OCI-LY3 (cell line): ENCODE data around the gene SNX13.

Experiments used
- H2AFZ ChIP-seq: fragments of 200-600, 300-600 bp; shearing (Covaris generic); 2 replicates; pipeline ENCODE4 v1.6.0; 2014; ENCODE audit warnings: antibody characterized with exemption, low read depth, low read length
- H3K27ac ChIP-seq: fragments of 200-600, 300-600 bp; sonication (generic); 2 replicates; pipeline ENCODE4 v1.5.1; 2014; ENCODE audit warnings: mild to moderate bottlenecking, low read length, moderate library complexity, mixed read lengths
- H3K27me3 ChIP-seq: fragments of 200-600, 300-600 bp; sonication (generic); 2 replicates; pipeline ENCODE4 v1.6.1; 2014; ENCODE audit warnings: low read depth, low read length, mixed read lengths
- H3K36me3 ChIP-seq: fragments of 200-600, 300-600 bp; sonication (generic); replicated peaks from 2 replicates; pipeline ENCODE3; 2014; ENCODE audit warnings: low read depth, low read length, mixed read lengths
- H3K4me1 ChIP-seq: fragments of 300-600, 200-600 bp; sonication (generic); 2 replicates; pipeline ENCODE4 v1.6.1; 2014; ENCODE audit warnings: low read length, mixed read lengths
- H3K4me2 ChIP-seq: fragments of 200-600, 300-600 bp; sonication (generic); 2 replicates; pipeline ENCODE4 v1.6.1; 2014; ENCODE audit warnings: low read length, mixed read lengths
- H3K4me3 ChIP-seq: fragments of 300-600, 200-600 bp; sonication (generic); 2 replicates; pipeline ENCODE4 v1.5.1; 2014; ENCODE audit warnings: antibody characterized with exemption, mild to moderate bottlenecking, low read length, moderate library complexity
- H3K79me2 ChIP-seq: fragments of 300-600, 200-600 bp; shearing (Covaris generic); 2 replicates; pipeline ENCODE4 v1.6.1; 2014; ENCODE audit warnings: mild to moderate bottlenecking, low read length, mixed read lengths
- H3K9ac ChIP-seq: fragments of 300-600, 200-600 bp; shearing (Covaris generic); 2 replicates; pipeline ENCODE4 v1.6.0; 2014; ENCODE audit warnings: mild to moderate bottlenecking, low read length, moderate library complexity
- H3K9me3 ChIP-seq: fragments of 200-600, 300-600 bp; shearing (Covaris generic); 2 replicates; pipeline ENCODE4 v1.6.1; 2014; ENCODE audit warnings: low read length, mixed read lengths; ENCODE audit not compliant: insufficient read depth
- H4K20me1 ChIP-seq: fragments of 200-600, 300-600 bp; sonication (generic); 2 replicates; pipeline ENCODE4 v1.6.1; 2016; ENCODE audit warnings: low read length, mixed read lengths; ENCODE audit not compliant: insufficient read depth
- CTCF ChIP-seq: fragments of 200-600, 300-600 bp; sonication (generic); IDR thresholded peaks from 2 replicates; pipeline ENCODE4 v1.5.1; 2014; ENCODE audit warnings: antibody characterized with exemption, low read length, low read depth
- EZH2phosphoT487 ChIP-seq: fragments of 200-600 bp; shearing (Covaris generic); IDR thresholded peaks from 2 replicates; pipeline ENCODE4 v1.6.1; 2018; ENCODE audit warnings: antibody characterized with exemption, mixed run types, low read depth

The SNX13 gene

GRCh38 chr7:17915168-17915567, 25.1 kb downstream of the SNX13 start:
- Histone ChIP-seq H3K4me3 (no peak overlapping the region), H4K20me1 (peaks cover 23% of the 10 kb centered on the region), H3K79me2 (peaks cover 80% of the 10 kb centered on the region), H3K9me3 (no peaks in the 10 kb centered on the region), H3K4me1 (peaks cover 3% of the 10 kb centered on the region; the same call in 1 of the 2 replicates), H3K36me3 (no peaks in the 10 kb centered on the region), H3K4me2 (no peak overlapping the region), H3K27ac (no peak overlapping the region), H3K27me3 (no peaks in the 10 kb centered on the region), H3K9ac (no peak overlapping the region), H2AFZ (no peak overlapping the region)
- TF ChIP-seq CTCF: no peak
- no peak for TF ChIP-seq EZH2phosphoT487

DNA sequence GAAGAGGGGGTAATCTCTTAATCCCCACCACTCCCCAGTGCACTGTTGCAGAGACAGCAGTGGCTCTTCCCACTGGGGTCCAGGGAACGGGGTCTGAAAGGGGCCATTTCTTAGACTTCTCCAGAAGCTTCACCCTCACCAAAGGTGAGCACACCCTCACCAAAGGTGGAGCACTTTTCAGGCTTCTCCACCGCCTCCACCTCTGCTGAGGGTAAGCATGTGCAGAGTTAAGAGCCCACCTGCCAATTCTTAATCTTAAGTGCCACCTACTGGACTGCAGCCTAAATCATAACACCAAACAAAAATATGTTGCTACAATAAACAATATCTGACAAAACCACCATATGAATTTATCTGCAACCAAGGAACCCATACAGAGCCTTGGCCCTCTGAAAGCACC, 27.0 kb downstream of the SNX13 start:
- Histone ChIP-seq H4K20me1 (peaks cover 23% of the 10 kb centered on the region), H3K4me2 (no peak overlapping the region)

GRCh38 chr7:17912536-17913235, 27.6 kb downstream of the SNX13 start:
- no peak overlapping the region for H3K27ac ChIP-seq
- TF ChIP-seq EZH2phosphoT487 (no peak), CTCF (no peak)
- no peaks in the 10 kb centered on the region for H3K9me3 ChIP-seq
- H3K4me1 ChIP-seq: peaks cover 3% of the 10 kb centered on the region; the same call in 1 of the 2 replicates
- no peak overlapping the region for H3K4me3 ChIP-seq
- H3K36me3 ChIP-seq: no peaks in the 10 kb centered on the region
- peaks cover 70% of the 10 kb centered on the region for H3K79me2 ChIP-seq
- no peak overlapping the region for H3K9ac ChIP-seq
- H2AFZ ChIP-seq: no peak overlapping the region
- H3K4me2 ChIP-seq: no peak overlapping the region
- H3K27me3 ChIP-seq: no peaks in the 10 kb centered on the region
- peaks cover 22% of the 10 kb centered on the region for H4K20me1 ChIP-seq

More for the DNA sequence above, 27.0 kb downstream of the SNX13 start:
- H2AFZ ChIP-seq: no peak overlapping the region
- H3K4me1 ChIP-seq: peaks cover 3% of the 10 kb centered on the region; the same call in 1 of the 2 replicates
- no peaks in the 10 kb centered on the region for H3K9me3 ChIP-seq
- H3K27me3 ChIP-seq: no peaks in the 10 kb centered on the region
- TF ChIP-seq CTCF (peak; percentile 14; the same call in 1 of the 2 replicates), EZH2phosphoT487 (no peak)
- H3K4me3 ChIP-seq: no peak overlapping the region
- H3K27ac ChIP-seq: no peak overlapping the region
- peaks cover 73% of the 10 kb centered on the region for H3K79me2 ChIP-seq
- H3K36me3 ChIP-seq: no peaks in the 10 kb centered on the region
- no peak overlapping the region for H3K9ac ChIP-seq

- TF ChIP-seq CTCF: no peak
- TF ChIP-seq EZH2phosphoT487: no peak
- Histone ChIP-seq H2AFZ (no peak overlapping the region), H3K36me3 (no peaks in the 10 kb centered on the region), H3K4me3 (no peak overlapping the region), H3K27me3 (no peaks in the 10 kb centered on the region), H3K79me2 (peaks cover 64% of the 10 kb centered on the region), H3K9me3 (no peaks in the 10 kb centered on the region), H3K4me1 (peaks cover 3% of the 10 kb centered on the region; the same call in 1 of the 2 replicates), H3K9ac (no peak overlapping the region), H3K4me2 (no peak overlapping the region), H4K20me1 (peaks cover 19% of the 10 kb centered on the region), H3K27ac (no peak overlapping the region)
These were observed 28.2 kb downstream of the SNX13 start for GRCh38 chr7:17912050-17912449.
